HepG2 (cell line): ENCODE measurements around the gene CPEB3. TPM values are rescaled to one million over a fixed set of nuclear protein-coding genes. Genes with fewer than 3 reads are reported as not detected.

ENCODE experiments used
- TARDBP ChIP-seq: sonication (generic); formaldehyde crosslinking; IDR thresholded peaks from 2 replicates; pipeline ENCODE4 v1.8.0; 2022; ENCODE audit warnings: mild to moderate bottlenecking, missing genetic modification reagents
- ZKSCAN1 ChIP-seq: fragments of 150-350 bp; IDR thresholded peaks from 2 replicates; pipeline ENCODE4 v1.6.1; 2014; ENCODE audit warnings: low read length
- ZNF264 ChIP-seq: sonication (generic); formaldehyde crosslinking; IDR thresholded peaks from 2 replicates; pipeline ENCODE4 v1.4.0; 2020; ENCODE audit warnings: missing genetic modification reagents
- ZNF275 ChIP-seq: sonication (generic); formaldehyde crosslinking; IDR thresholded peaks from 2 replicates; pipeline ENCODE4 v1.8.0; 2022; ENCODE audit warnings: missing genetic modification reagents, mild to moderate bottlenecking, inconsistent platforms, borderline replicate concordance
- ZNF30 ChIP-seq: sonication (generic); formaldehyde crosslinking; IDR thresholded peaks from 2 replicates; pipeline ENCODE4 v1.5.0; 2020; ENCODE audit warnings: mild to moderate bottlenecking, missing genetic modification reagents
- ZNF318 ChIP-seq: sonication (generic); formaldehyde crosslinking; IDR thresholded peaks from 2 replicates; pipeline ENCODE4 v1.4.0; 2020; ENCODE audit warnings: mild to moderate bottlenecking, missing genetic modification reagents
- ZNF839 ChIP-seq: sonication (generic); formaldehyde crosslinking; IDR thresholded peaks from 2 replicates; pipeline ENCODE4 v1.4.0; 2020; ENCODE audit warnings: missing genetic modification reagents, mild to moderate bottlenecking, borderline replicate concordance
- polyA plus RNA-seq, 8 experiments: library from polyadenylated mRNA; depleted of rRNA in 3 of 8; stranded (reverse) in 7 of 8; unstranded in 1 of 8; fragments of >200 nt; fragmentation: Illumina TruSeq in 4 of 8; extraction: Trizol in 4 of 8; gene quantifications; 2 replicates each; pipeline versions ENCODE4 v1.2.1 to v1.2.3, GENCODE V29; 2011 to 2016; ENCODE audit warnings: low read depth in 4 of 8, missing spikeins in 1 of 8, mixed read lengths in 1 of 8; ENCODE audit not compliant: insufficient read depth in 1 of 8
- total RNA-seq, 5 experiments: library from RNA; depleted of rRNA; stranded (reverse); fragments of >200 nt; fragmentation: Illumina TruSeq; extraction: Trizol; gene quantifications; 2 replicates each; pipeline ENCODE4 v1.2.3, GENCODE V29; 2016; ENCODE audit warnings: low read depth in 1 of 5
- TF ChIP-seq, protein P1 (sequence below): sonication (generic); formaldehyde crosslinking; IDR thresholded peaks from 2 replicates; pipeline ENCODE4 v1.4.0; 2020; ENCODE audit warnings: missing genetic modification reagents
- TF ChIP-seq, protein P2 (sequence below): sonication (generic); formaldehyde crosslinking; IDR thresholded peaks from 2 replicates; pipeline ENCODE4 v1.5.1; 2020; ENCODE audit warnings: missing genetic modification reagents, mild to moderate bottlenecking, borderline replicate concordance
- TF ChIP-seq, protein P3 (sequence below): sonication (generic); formaldehyde crosslinking; IDR thresholded peaks from 2 replicates; pipeline ENCODE4 v1.5.1; 2020; ENCODE audit warnings: mild to moderate bottlenecking, missing genetic modification reagents

CPEB3 gene
- total and polyA plus RNA-seq, 2 of the 13 experiments (the other 11 are each of a cell fraction or from before 2014, with no cell fraction given): 0.66 to 0.70 TPM

- no peak; the same call in 1 of the 2 replicates for TF ChIP-seq ZNF275 (CRISPR knock-in tag)
- TF ChIP-seq ZNF30 (CRISPR knock-in tag): no peak
- TF ChIP-seq, protein P1, sequence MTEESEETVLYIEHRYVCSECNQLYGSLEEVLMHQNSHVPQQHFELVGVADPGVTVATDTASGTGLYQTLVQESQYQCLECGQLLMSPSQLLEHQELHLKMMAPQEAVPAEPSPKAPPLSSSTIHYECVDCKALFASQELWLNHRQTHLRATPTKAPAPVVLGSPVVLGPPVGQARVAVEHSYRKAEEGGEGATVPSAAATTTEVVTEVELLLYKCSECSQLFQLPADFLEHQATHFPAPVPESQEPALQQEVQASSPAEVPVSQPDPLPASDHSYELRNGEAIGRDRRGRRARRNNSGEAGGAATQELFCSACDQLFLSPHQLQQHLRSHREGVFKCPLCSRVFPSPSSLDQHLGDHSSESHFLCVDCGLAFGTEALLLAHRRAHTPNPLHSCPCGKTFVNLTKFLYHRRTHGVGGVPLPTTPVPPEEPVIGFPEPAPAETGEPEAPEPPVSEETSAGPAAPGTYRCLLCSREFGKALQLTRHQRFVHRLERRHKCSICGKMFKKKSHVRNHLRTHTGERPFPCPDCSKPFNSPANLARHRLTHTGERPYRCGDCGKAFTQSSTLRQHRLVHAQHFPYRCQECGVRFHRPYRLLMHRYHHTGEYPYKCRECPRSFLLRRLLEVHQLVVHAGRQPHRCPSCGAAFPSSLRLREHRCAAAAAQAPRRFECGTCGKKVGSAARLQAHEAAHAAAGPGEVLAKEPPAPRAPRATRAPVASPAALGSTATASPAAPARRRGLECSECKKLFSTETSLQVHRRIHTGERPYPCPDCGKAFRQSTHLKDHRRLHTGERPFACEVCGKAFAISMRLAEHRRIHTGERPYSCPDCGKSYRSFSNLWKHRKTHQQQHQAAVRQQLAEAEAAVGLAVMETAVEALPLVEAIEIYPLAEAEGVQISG (CRISPR knock-in tag): 0 out of 2 replicates have a peak, but pooled peaks have one; percentile 38
- no peak for TF ChIP-seq ZKSCAN1
- TF ChIP-seq, protein P2, sequence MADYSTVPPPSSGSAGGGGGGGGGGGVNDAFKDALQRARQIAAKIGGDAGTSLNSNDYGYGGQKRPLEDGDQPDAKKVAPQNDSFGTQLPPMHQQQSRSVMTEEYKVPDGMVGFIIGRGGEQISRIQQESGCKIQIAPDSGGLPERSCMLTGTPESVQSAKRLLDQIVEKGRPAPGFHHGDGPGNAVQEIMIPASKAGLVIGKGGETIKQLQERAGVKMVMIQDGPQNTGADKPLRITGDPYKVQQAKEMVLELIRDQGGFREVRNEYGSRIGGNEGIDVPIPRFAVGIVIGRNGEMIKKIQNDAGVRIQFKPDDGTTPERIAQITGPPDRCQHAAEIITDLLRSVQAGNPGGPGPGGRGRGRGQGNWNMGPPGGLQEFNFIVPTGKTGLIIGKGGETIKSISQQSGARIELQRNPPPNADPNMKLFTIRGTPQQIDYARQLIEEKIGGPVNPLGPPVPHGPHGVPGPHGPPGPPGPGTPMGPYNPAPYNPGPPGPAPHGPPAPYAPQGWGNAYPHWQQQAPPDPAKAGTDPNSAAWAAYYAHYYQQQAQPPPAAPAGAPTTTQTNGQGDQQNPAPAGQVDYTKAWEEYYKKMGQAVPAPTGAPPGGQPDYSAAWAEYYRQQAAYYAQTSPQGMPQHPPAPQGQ (CRISPR knock-in tag): no peak
- 0 out of 2 replicates have a peak, but pooled peaks have one; percentile 8 for TF ChIP-seq ZNF264 (CRISPR knock-in tag)
- TF ChIP-seq ZNF839 (CRISPR knock-in tag): 0 out of 2 replicates have a peak, but pooled peaks have one; percentile 64
- TF ChIP-seq, protein P3, sequence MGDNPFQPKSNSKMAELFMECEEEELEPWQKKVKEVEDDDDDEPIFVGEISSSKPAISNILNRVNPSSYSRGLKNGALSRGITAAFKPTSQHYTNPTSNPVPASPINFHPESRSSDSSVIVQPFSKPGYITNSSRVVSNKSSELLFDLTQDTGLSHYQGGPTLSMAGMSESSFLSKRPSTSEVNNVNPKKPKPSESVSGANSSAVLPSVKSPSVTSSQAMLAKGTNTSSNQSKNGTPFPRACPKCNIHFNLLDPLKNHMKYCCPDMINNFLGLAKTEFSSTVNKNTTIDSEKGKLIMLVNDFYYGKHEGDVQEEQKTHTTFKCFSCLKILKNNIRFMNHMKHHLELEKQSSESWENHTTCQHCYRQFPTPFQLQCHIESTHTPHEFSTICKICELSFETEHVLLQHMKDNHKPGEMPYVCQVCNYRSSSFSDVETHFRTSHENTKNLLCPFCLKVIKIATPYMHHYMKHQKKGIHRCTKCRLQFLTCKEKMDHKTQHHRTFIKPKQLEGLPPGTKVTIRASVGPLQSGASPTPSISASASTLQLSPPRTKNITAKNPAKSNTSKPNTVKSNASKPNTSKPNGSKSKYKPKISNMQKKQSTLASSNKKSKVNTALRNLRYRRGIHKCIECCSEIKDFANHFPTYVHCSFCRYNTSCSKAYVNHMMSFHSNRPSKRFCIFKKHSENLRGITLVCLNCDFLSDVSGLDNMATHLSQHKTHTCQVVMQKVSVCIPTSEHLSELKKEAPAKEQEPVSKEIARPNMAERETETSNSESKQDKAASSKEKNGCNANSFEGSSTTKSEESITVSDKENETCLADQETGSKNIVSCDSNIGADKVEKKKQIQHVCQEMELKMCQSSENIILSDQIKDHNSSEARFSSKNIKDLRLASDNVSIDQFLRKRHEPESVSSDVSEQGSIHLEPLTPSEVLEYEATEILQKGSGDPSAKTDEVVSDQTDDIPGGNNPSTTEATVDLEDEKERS: no peak; the same call in 1 of the 2 replicates
- TF ChIP-seq TARDBP (CRISPR knock-in tag): no peak
- TF ChIP-seq ZNF318 (CRISPR knock-in tag): no peak
Observed at GRCh38 chr10:92239600-92240288, 51.1 kb downstream of the CPEB3 start (continued).
